ENCODE results near the gene ASIC4.
A peak's percentile ranks its signal among the peaks of the same experiment; 100 is the strongest.

The ASIC4 gene

DNA sequence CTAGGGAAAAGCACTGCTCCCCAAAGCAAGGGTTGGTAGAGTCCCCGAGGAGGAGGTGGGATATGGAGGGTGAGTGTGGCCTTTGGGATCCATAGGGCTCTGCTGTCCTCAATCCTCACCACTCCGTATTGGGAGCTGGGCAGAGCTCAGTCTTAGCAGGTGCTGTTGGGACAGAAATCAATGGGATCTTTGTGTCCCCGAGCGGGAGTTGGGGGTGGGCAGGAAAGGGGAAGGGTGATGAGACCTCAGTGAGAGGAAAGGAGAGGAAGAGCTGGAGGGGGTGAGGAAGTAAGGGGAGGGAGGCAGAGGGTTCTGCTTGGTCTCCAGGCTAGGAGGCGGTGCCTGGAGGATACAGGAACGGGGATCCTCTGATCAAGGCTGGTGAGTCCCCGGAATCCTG lies 2.6 kb downstream of the ASIC4 start:
- DNase-seq: no peak

DNA sequence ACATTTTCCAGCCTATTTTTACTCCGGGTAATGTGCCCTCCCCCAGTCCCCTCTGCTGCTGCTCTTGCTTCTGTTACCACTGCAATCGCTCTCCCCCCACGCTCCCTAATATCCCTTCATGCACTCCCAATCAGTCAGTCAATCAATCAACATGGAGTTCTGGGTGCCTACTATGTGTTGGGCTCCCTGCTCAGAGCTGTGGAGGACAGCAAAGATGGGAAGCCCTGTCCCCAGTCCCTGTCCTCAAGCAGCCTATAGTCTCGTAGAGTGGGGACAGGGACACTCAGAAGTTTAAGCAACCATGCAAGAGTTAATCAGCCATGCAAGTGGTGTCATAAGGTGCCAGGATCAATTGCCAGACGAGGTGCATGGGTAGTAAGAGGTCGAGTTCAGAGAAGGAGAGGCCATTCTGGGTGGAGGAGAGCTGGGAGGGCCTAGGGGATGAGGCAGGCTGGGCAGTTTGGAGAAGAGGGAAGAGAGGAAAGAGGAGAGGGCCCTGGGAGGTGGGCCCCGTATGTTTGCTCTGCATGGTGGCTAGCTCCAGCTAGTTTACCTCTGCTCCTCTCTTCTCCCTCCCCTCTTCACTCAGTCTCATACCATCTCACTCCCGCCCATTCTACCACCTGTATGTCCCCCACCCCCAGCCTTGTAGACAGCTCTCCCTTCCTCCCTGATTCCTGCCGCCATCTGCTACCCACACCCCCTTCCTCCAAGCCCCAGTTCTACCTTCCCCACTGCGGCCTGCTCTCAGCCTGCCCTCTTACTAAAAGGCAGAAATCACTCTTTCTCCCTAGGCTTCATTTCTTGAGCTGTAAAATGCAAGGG lies 3.9 kb downstream of the ASIC4 start:
- DNase-seq: no peak

DNA sequence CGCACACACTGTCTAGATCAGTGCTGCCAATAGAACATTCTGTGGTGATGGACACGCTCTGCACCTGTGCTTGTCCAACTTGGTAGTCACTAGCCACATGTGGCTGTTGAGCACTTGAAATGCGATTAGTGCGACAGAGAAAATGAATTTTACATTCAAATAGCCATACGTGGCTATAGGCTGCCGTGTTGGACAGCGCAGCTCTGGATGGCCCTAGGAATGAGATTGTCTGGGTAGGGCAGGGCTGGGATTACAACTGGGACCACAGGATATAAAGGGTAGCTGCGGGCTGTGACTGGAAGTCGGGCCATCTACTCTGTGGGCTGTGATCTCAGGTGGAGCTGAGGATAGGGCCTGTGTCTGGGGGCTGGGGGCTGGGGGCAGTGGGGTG lies 5.2 kb downstream of the ASIC4 start:
- DNase-seq: no peak

DNA sequence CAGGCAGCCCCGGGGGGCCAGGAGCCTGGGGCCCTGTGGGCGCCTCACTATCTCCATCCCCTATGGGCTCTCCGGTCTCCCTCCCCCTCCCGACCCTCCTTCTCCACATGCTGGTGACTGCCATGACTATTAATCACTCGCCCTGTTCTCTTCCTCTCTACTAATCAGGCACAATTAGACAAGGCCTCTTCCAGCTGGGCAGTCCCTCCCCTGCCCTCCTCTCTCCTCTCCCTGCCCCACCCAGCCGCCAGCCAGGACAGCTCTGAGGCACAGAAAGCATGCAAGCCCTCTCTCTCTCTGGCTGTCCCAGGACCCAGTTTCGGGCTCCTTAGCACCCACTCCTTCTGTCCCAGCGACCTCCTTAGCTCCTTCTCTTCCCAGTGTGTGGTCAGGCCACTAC lies 5.8 kb downstream of the ASIC4 start:
- DNase-seq: no peak

DNA sequence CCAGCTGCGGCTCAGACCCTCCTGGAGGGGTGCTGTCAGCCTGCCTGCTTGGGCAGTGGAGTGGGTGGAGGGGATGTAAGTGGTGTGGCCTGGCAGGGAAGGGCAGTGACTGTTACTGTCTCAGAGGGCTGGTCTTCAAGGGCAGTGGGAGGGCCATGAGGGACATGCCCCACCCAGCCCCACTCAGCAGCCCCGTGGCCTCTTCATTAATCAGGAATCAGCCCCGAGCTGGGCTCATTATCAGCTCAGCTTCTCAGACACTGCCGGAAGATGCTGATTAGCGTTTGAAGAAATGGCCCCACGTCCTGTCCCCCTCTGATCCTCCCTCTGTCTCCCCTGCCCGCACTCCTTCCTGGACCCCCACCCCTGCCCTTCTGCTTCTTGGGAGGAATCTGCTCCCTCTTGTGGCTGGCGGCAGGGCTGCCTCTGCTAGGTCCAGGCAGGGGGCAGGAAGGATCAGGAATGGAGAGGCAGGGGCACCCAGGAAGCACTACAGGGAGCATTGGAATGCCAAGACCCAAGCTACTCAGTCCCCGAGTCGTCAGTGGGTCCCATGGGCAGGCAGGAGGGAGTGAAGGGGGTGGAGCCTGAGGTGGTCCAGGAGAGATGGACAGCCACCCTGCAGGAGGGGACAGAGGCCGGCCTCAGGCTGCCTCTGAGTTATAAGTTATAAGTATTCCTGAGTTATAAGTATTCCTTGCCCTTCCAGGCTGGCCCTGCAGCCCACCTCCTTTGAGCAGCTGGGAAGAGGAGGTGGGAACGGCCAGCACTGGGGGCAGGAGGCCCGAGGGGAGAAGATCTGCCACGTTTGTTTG lies 7.0 kb downstream of the ASIC4 start:
- no peak for DNase-seq

DNA sequence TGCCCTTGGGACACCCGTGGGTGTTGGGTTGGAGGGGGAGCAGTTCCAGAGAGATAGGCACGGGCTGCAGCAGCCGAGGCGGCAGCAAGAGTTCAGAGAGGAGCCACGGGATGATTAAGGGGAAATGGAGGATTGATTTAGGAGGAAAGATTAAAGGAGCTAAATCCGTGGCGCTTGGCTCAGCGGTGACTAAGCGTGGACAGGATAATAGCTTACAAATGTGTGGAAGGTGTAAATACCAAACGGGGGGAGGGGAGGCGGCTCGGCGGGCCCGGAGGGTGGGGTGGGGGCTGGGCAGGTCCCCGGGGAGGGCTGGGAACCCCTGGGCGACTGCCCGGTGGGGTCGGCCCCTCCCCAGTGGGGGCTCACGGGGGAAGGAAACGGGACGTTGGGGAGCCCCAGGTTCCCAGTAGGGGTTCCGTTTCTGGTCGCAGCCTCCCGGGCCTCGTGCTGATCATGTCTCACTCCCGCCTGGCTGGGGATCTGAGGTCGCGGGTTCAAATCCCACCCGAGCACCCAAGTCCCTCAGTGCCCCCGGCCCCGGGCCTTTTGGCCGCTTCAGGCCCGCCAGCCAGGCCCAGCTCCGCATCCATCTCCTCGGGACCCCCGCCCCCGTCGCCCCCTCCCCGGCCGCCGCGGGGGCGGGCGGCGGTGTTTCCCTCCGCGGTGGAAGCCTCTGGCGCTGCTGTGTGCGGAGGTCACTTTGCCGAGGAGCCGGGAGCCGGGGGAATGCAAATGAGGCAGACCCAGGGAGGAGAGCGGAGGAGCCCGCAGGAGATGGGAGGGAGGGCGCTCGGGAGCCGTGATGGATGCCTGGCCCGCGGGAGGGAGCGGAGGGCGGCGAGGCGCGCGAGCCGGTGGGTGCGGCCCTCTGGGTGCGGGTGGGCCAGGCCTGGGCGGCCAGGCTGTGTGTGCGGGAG lies 8.1 kb downstream of the ASIC4 start:
- no peak for DNase-seq

DNA sequence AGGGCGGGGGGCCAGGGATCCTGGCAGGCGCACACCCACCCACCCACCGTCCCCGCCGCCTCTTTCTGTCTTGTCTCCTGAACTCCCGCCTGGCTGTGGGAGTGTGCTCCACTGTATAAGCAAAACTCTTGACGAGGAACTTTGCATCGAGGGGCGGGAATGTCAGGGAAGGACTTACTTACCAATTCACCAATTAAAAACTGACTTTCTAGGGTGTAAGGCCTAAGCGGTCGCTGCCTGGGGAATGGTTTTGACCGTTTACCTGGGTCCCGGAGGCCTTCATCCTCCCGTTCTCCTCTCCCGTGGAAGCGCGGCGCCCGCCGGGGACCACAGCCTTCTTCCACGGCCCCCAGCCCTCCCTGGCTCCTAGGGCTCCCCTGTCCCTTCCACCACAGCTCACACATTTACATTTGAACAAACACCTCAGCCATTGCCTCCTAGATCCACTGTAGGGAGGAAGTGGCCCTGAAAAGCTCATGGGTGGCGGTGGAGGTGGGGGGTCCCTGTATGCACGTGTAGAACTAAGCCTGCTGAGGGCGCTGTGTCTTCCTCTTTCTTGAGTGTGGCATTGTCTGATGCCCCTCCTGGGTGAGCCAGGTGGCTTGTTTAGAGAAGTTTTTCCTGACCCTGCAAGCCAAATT lies 8.9 kb downstream of the ASIC4 start:
- DNase-seq: no peak

DNA sequence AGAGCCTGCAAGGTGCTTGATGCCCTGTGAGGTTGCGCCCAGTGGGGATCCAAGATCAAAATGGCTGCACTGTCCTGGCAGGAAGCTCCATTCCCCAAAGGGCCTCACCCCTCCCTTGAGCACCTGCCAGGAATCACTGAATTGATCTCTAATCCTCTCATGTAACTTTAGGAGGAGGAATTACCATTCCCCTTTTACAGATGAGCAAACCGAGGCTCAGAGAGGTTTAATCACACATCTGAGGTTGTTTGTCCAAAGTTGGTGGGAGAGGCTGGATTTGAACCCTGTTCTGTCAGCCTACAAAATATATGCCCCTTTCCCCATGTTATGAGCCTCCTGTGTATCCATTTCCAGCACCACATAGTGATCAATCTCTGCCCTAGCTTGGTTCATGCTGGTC lies 10.5 kb downstream of the ASIC4 start:
- no peak for DNase-seq

DNA sequence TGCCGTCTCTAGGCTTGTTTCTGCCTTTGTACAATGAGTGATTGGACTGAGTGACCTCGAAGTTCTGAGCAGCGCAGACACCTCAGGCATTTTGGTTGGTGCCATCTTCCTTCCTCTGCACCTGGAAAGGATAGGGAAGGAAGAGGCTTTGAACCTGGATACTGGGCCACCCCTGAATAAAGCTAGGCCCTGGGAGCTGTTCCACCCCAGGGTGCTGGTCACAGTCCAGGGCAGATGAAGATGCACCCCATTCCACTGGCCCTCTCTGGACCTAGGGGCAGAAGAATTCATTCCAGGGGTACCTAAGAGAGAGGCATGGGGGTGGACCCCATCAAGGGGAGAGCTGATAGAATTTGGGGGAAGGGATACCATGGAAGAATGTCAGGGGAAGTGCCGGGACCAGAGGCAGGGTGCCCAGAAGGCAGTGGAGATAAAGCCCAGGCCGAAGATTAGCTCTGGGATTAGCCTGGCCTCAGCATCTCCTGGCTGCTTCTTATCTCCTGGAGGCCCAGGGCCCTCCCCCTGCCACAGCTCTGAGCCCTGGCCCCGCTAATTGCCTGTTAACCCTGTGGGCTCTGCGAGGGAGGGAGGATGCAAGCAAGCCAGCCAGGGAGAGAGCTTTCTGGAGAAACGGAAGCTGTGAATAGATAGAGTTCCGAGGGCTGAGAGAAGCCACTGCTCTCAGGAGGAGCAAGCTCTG lies 11.4 kb downstream of the ASIC4 start:
- no peak for DNase-seq

DNA sequence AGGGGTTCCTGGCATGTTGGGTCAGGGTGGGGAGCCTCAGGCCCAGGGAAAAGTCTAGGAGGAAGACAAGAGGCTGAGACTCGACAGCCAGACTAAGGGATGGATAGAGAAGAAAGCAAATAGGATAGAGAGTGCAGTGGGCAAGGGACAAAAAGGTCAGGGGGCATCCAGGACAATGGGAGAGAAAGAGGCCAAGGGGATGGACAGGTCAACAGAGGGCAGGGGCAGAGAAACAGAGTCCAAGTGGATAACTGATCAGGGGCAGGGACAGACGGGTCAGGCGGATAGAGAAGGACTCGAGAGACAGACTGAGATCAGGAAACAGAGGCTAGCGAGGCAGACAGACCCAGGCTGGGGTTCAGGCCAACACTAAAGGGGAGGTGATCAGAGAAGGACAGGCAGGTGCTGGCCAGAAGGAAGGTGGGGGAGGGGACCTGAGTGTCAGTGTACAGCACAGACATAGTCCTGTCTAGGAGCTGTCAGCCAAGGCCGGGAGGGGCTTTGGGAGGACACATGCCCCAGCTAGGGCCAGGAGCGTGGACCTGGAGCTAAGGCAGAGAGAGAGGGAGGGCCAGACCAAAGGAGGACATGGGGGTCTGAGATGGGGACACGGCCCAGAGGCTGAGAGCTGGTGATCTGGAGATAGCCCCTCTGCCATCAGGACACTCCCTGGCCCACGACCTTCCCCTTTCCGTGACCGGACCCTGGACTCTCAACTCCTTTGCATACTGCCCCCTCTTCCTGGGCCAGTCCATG lies 12.2 kb downstream of the ASIC4 start:
- no peak for DNase-seq

DNA sequence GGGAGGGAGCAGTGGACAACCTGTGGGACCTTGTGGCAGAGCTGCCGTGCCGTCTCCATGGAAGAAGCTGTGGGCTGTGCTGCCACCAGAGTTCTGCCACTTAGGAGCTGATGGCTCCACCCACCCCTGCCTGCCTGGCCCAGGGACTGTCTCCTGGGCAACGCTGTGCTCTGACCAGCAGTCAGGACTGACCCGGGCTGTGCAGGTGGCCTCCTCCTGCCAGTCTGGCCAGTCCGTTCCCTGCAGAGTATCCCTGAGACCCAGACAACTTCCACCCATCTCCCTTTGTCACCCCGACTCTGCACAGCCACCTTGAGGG lies 12.8 kb downstream of the ASIC4 start:
- DNase-seq: no peak

DNA sequence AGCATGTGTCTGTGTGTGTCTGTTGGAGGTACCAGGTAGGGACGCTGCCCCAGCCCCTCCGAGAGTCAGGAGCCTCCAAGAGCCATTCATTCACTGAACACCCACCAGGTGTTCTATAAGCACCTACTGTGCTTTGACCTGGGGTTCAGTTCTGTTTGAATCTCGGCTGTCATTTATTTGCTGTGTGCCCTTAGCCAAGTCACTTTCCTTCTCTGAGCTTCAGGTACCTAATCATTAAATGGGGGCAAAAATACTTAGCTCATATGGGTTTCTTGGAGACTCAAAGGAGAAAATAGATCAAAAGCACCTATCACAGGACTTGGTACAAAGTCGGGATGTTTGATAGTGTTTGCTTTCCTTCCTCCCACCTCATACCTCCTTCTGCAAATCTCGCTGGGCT lies 13.2 kb downstream of the ASIC4 start:
- no peak for DNase-seq

DNA sequence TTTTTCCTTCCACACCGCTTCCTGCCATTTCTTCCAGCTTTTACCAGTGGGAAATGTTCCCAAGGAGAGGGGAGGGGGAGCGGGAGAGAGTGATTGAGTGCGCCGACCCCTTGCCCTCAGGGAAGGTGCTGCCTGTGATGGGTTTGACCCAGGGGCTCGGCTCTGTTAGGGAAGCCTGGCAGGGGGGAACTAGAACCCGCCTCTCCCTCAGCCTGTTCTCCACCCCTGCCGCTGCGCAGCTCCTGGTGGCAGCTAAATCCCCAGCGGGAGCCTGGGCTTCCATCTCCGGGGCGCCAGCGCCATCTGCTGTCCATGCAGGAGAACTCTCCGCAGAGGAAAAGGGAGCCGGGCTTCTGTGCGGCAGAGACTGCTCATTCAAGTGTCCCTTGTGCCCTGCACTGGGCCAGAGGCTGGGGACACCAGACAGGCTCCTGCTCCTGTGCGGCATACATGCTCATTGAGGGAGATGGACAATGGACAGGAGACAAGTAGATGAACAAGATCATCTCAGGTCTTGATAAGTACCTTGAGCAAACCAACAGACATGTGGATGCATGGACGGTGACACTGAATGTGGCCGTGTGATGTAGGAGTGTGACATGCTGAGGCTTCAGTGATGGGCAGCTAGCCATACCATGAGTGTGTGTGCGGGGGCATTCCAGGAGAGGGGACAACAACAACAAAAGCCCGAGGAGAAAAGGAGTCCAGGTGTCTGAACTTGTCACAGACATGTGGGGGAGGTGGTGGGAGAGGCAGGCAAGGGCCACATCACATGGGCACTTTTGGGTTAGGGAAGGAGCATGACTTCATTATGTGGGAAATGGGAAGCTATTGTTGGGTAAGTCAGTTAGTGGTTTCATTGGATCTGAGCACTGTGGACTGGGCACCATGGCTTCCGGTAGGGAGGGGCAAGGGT lies 16.0 kb downstream of the ASIC4 start:
- DNase-seq: peak; percentile 82 to 83

DNA sequence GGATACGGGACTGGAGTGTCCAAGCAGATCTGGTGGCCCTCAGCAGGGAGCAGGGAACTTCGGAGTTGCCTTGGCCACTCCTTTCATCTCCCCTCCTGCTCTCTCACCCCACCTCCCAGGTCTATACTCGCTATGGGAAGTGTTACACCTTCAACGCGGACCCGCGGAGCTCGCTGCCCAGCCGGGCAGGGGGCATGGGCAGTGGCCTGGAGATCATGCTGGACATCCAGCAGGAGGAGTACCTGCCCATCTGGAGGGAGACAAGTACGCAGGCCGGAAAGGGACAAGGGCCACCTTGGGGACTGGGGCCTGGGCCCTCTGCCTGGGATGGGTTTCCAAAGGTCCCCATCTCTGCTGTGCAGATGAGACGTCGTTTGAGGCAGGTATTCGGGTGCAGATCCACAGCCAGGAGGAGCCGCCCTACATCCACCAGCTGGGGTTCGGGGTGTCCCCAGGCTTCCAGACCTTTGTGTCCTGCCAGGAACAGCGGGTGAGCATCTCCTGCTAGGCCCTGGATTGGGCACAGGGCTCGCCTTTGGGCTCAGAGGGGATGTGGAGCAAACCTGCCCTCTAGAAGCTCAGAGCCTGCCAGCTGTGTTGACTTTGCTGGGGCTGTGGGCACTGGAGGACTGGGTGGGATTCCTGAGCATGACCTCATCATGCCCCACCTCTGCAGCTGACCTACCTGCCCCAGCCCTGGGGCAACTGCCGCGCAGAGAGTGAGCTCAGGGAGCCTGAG lies 17.5 kb downstream of the ASIC4 start:
- DNase-seq: no peak

DNA sequence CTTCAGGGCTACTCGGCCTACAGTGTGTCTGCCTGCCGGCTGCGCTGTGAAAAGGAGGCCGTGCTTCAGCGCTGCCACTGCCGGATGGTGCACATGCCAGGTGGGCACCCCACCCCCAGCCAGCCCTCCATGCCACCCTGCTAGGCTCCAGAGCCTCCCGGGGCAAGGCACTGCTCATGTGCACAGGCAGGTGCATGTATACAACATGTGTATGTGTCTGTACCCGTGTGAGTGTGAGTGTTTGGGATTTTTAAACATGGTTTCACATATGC lies 18.0 kb downstream of the ASIC4 start:
- no peak for DNase-seq

DNA sequence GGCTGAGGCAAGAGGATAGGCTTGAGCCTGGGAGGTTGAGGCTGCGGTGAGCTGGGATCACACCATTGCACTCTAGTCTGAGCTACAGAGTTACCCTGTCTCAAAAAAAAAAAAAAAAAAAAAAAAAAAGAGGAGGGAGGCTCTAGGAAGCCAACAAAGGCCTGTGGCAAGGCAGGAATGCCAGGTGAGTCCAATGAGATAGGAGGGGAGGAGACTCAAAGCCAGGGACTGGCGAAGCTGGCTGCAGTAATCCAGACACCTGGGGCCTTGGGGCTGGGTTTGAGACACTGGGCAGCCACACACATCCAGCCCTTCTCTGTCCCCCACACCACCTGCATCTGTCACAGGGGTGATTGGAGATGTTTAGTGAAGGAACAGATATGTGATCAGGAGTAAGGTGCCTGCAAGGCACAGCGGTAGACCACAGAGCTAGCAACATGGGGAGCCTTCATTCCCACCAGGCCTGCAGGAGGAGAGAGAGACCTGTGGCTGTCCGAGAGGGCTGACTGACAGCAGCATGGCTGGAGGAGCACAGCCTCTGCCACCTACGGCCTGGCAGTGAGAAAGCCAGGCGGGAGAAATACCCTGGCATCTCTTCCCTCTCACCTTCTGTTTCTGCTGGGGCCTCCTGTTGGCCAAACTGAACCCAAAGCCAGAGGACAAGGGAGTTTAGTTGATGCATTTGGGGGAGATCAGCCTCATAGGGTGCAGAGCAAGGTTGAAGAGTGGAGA lies 19.8 kb downstream of the ASIC4 start:
- DNase-seq: no peak

DNA sequence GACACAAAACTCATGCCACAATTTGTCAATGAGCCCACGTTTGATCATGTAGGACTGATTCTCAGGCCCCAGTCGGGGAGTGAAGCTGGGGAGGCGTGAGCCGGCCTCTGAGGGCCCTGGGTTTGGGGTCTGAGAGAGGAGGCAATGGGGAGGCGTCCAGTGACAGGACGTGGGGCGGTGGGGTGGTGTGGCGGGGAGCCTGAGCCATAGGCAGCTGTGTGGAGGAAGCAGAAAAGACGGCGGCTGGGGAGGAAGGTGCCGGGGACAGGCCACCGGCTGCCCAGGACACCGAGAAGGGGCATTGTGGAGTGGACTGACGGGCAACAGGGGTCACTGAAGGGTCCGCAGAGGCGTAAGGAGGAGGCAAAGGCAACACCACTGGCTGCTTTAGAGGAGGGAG lies 22.1 kb downstream of the ASIC4 start:
- DNase-seq: no peak

DNA sequence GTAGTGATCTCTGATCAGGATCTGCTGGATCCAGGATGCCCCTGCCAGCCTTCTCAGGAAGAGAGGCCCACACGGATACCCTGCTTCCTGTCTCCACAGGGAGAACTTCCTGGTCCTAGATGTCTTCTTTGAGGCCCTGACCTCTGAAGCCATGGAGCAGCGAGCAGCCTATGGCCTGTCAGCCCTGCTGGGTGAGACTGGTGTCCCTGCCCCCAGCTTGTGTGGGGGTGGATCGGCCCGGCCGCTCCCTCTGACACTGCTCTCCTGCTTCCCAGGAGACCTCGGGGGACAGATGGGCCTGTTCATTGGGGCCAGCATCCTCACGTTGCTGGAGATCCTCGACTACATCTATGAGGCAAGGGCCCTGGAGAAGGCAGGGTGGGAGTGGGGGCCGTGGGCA lies 22.7 kb downstream of the ASIC4 start:
- DNase-seq: no peak

Data from activated CD4-positive, alpha-beta T cell treated with anti-CD3 and anti-CD28 coated beads, Interleukin-2, amount 50 U/mL, for 4 hours (primary cell).